CD14-positive monocyte (primary cell): ENCODE results near the gene RAB31. TPM values are rescaled to one million over a fixed set of nuclear protein-coding genes. Genes with fewer than 3 reads are reported as not detected.

Experiments
- DNase-seq, 3 donors: peaks; one replicate each; pipeline ENCODE4 v3.0.0-alpha.2; 2011 to 2022
- H2AFZ ChIP-seq: 2 replicates; pipeline ENCODE4 v1.6.0; 2012; ENCODE audit warnings: mild to moderate bottlenecking, low read depth, low read length, inconsistent platforms; ENCODE audit not compliant: insufficient read depth, poor library complexity, severe bottlenecking
- H3K27ac ChIP-seq, 2 donors: 1 replicate in 1 of 2; 2 replicates in 1 of 2; pipeline ENCODE4 v1.5.1; 2012 to 2013; ENCODE audit warnings: low read length in 2 of 2, control low read depth in 1 of 2, inconsistent platforms in 1 of 2, low read depth in 1 of 2, mild to moderate bottlenecking in 1 of 2
- H3K27me3 ChIP-seq, 2 donors: one replicate each; pipeline versions ENCODE4 v1.6.0 to v1.6.1; 2011 to 2013; ENCODE audit warnings: low read length in 2 of 2; ENCODE audit not compliant: control insufficient read depth in 2 of 2, insufficient read depth in 2 of 2
- H3K36me3 ChIP-seq, 2 donors: replicated peaks in 1 of 2; 1 replicate in 1 of 2; 2 replicates in 1 of 2; pipeline versions ENCODE4 v1.5.1 to v1.6.1; 2012 to 2013; ENCODE audit warnings: low read length in 2 of 2, control low read depth in 1 of 2, inconsistent platforms in 1 of 2, mild to moderate bottlenecking in 1 of 2; ENCODE audit not compliant: insufficient read depth in 2 of 2, control insufficient read depth in 1 of 2
- H3K4me1 ChIP-seq, 2 donors: 1 replicate in 1 of 2; 2 replicates in 1 of 2; pipeline versions ENCODE4 v1.5.1 to v1.6.1; 2012 to 2013; ENCODE audit warnings: low read length in 2 of 2, control low read depth in 1 of 2, inconsistent platforms in 1 of 2, mild to moderate bottlenecking in 1 of 2, moderate library complexity in 1 of 2; ENCODE audit not compliant: insufficient read depth in 2 of 2, control insufficient read depth in 1 of 2
- H3K4me2 ChIP-seq: replicated peaks from 2 replicates; pipeline ENCODE3; 2012; ENCODE audit warnings: low read length, moderate library complexity, mild to moderate bottlenecking; ENCODE audit not compliant: poor library complexity, severe bottlenecking; ENCODE audit errors: extremely low read depth
- H3K4me3 ChIP-seq, 3 experiments: fragments of 200-600 bp in 1 of 3; sonication (generic) in 1 of 3; replicated peaks in 1 of 3; 1 replicate in 2 of 3; 2 replicates in 1 of 3; pipeline ENCODE4 v1.5.1; 2011 to 2013; ENCODE audit warnings: low read length in 3 of 3, mild to moderate bottlenecking in 3 of 3, control low read depth in 2 of 3, low read depth in 2 of 3, inconsistent platforms in 1 of 3, moderate library complexity in 1 of 3
- H3K79me2 ChIP-seq: 2 replicates; pipeline ENCODE4 v1.6.0; 2012; ENCODE audit warnings: mild to moderate bottlenecking, control low read depth, inconsistent platforms, low read length, moderate library complexity; ENCODE audit not compliant: insufficient read depth
- H3K9ac ChIP-seq: 2 replicates; pipeline ENCODE4 v1.6.0; 2017; ENCODE audit warnings: low read length, mild to moderate bottlenecking; ENCODE audit not compliant: insufficient read depth, poor library complexity, severe bottlenecking
- H3K9me3 ChIP-seq, 2 donors: replicated peaks in 1 of 2; 1 replicate in 1 of 2; 2 replicates in 1 of 2; pipeline versions ENCODE4 v1.5.1 to v1.6.1; 2012 to 2013; ENCODE audit warnings: low read length in 2 of 2, control low read depth in 1 of 2; ENCODE audit not compliant: control insufficient read depth in 1 of 2, insufficient read depth in 1 of 2
- H4K20me1 ChIP-seq: 2 replicates; pipeline ENCODE4 v1.6.0; 2012; ENCODE audit warnings: mild to moderate bottlenecking, low read length, control low read depth, moderate library complexity; ENCODE audit not compliant: insufficient read depth
- H3K27ac Mint-ChIP-seq, 7 donors: one replicate each; pipeline ENCODE4 v1.8.0; 2020; ENCODE audit warnings: mild to moderate bottlenecking in 7 of 7, mixed read lengths in 7 of 7, moderate library complexity in 6 of 7, inconsistent platforms in 2 of 7
- H3K27me3 Mint-ChIP-seq, 3 donors: one replicate each; pipeline ENCODE4 v1.8.0; 2021 to 2022; ENCODE audit warnings: low read depth in 3 of 3, mild to moderate bottlenecking in 3 of 3, mixed read lengths in 3 of 3, moderate library complexity in 3 of 3, inconsistent platforms in 1 of 3
- H3K36me3 Mint-ChIP-seq, 2 donors: one replicate each; pipeline ENCODE4 v1.8.0; 2020; ENCODE audit warnings: mixed read lengths in 2 of 2, inconsistent platforms in 1 of 2, mild to moderate bottlenecking in 1 of 2
- H3K4me1 Mint-ChIP-seq: one replicate; pipeline ENCODE4 v1.8.0; 2020; ENCODE audit warnings: mild to moderate bottlenecking, mixed read lengths
- H3K4me3 Mint-ChIP-seq, 2 donors: one replicate each; pipeline ENCODE4 v1.8.0; 2020; ENCODE audit warnings: mild to moderate bottlenecking in 2 of 2, mixed read lengths in 2 of 2, moderate library complexity in 1 of 2
- H3K9me3 Mint-ChIP-seq, 7 donors: one replicate each; pipeline ENCODE4 v1.8.0; 2020 to 2022; ENCODE audit warnings: mixed read lengths in 7 of 7, mild to moderate bottlenecking in 6 of 7, moderate library complexity in 6 of 7, inconsistent platforms in 2 of 7
- WGBS: methylation state at CpG from one replicate; pipeline ENCODE4 v1.1.5; 2013; ENCODE audit warnings: missing lambda C conversion rate; ENCODE audit not compliant: insufficient coverage; 5-methylcytosine and 5-hydroxymethylcytosine counted together
- intact Hi-C, 2 donors: fragments of 100-400 bp; cut with micrococcal nuclease; formaldehyde crosslinking; loops; one replicate each; pipeline versions ENCODE4 v1.15.0 to v1.15.1; 2023
- polyA plus RNA-seq, 3 donors: library from polyadenylated mRNA; depleted of rRNA in 1 of 3; unstranded in 2 of 3; stranded (reverse) in 1 of 3; fragments of 300-500 nt in 2 of 3; fragments of >200 nt in 1 of 3; fragmentation: Illumina TruSeq in 2 of 3; gene quantifications; 1 replicate in 2 of 3; 2 replicates in 1 of 3; pipeline ENCODE4 v1.2.3, GENCODE V29; 2012 to 2021
- TF ChIP-seq, protein P1 (sequence below): fragments of 200-600 bp; IDR thresholded peaks from one replicate; pipeline ENCODE4 v1.8.0; 2022; ENCODE audit warnings: antibody characterized with exemption, mild to moderate bottlenecking

The RAB31 gene
- polyA plus RNA-seq, 3 donors = 106 to 367 (median 348) TPM

DNA sequence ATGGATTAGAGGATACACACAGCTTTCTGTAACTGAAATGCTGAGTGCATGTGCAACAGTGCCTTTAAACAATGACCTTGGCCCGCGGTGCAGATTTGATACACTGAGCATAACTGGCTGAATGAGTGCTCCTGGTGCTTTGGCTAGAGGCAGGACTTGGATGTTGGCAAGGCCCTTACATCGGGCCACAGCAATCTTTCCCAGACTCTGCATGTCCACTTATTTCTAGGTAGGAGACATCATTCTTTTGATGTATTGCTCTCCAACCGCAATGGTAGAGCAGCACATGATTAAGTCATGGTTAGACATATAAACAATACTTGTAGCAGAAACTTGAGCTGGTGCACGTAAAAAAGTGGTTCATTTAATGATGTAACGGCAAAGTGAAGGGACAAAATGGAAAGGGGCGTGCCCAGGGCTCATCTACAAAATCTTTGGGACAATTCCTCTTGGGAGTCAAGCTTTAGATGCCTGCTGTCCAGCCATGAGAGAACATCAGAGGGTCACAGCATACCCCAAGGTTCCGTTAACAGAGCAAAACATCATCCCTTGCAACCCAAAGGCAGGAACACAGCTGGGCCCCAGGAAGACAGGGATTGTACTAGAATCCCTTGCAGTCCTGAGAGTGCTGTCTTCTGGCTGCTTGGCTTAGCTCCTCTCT lies 43.4 kb downstream of the RAB31 start:
- peaks cover 84% of the 10 kb centered on the region for H3K4me1 Mint-ChIP-seq
- DNase-seq = no peak
- Histone ChIP-seq H4K20me1 (peaks cover 83% of the 10 kb centered on the region), H3K4me1 (peaks cover 77 to 82% of the 10 kb centered on the region in 2 donors), H2AFZ (no peak overlapping the region), H3K9me3 (no peaks in the 10 kb centered on the region), H3K36me3 (no peaks in the 10 kb centered on the region), H3K4me3 (no peak overlapping the region), H3K9ac (no peak overlapping the region), H3K27ac (peak overlapping the region; percentile 45 to 71), H3K79me2 (peaks cover 94% of the 10 kb centered on the region), H3K27me3 (no peaks in the 10 kb centered on the region), H3K4me2 (no peak overlapping the region)
- 93% methylated on average over 7 of the region's 8 CpGs for WGBS
- H3K9me3 Mint-ChIP-seq = peaks cover 0 to 2% (median 0%) of the 10 kb centered on the region in 7 donors
- intact Hi-C loops = loop anchor here in 1 of 2 donors (10.0 kb wide), 1 partner anchor 47 kb away; the partner anchor contains the start of gene RAB31
- H3K36me3 Mint-ChIP-seq = peaks cover 4 to 5% of the 10 kb centered on the region in 2 donors
- peaks cover 0 to 2% (median 0%) of the 10 kb centered on the region in 3 donors for H3K27me3 Mint-ChIP-seq
- TF ChIP-seq, protein P1, sequence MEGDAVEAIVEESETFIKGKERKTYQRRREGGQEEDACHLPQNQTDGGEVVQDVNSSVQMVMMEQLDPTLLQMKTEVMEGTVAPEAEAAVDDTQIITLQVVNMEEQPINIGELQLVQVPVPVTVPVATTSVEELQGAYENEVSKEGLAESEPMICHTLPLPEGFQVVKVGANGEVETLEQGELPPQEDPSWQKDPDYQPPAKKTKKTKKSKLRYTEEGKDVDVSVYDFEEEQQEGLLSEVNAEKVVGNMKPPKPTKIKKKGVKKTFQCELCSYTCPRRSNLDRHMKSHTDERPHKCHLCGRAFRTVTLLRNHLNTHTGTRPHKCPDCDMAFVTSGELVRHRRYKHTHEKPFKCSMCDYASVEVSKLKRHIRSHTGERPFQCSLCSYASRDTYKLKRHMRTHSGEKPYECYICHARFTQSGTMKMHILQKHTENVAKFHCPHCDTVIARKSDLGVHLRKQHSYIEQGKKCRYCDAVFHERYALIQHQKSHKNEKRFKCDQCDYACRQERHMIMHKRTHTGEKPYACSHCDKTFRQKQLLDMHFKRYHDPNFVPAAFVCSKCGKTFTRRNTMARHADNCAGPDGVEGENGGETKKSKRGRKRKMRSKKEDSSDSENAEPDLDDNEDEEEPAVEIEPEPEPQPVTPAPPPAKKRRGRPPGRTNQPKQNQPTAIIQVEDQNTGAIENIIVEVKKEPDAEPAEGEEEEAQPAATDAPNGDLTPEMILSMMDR = no peak
- H3K27ac Mint-ChIP-seq = peak overlapping the region; percentile 82 to 92 (median 85)
- H3K4me3 Mint-ChIP-seq = no peak overlapping the region

DNA sequence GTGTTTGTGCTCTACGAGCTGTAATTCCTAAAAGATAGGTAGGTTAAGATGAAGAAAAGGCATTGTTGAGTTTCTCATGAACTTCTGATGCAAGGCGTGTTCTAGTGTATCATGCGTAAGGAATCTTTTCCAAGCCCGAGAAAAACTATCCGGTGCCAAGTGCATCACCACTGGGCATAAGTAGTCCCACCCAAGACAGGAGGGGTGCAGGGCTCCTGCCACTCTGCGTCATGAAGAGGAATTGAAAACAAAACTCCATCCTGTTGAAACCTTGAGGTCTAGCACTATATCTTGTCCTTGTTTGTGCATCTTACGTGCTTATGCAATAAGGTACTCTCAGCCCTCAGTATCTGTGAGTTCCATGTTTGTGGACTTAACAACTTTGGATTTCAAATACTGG lies 45.7 kb downstream of the RAB31 start:
- Histone ChIP-seq H3K4me2 (peak overlapping the region; percentile 2), H3K9ac (no peak overlapping the region), H3K79me2 (peaks cover 97% of the 10 kb centered on the region), H2AFZ (no peak overlapping the region), H3K4me1 (peaks cover 95 to 100% of the 10 kb centered on the region in 2 donors), H3K27me3 (no peaks in the 10 kb centered on the region), H3K36me3 (no peaks in the 10 kb centered on the region), H3K27ac (peak overlapping the region in 1 of 2 donors; percentile 84), H3K4me3 (no peak overlapping the region), H3K9me3 (no peaks in the 10 kb centered on the region), H4K20me1 (peaks cover 99% of the 10 kb centered on the region)
- peaks cover 0 to 2% (median 0%) of the 10 kb centered on the region in 3 donors for H3K27me3 Mint-ChIP-seq
- DNase-seq = peak; percentile 56 to 83 (median 70)
- peak overlapping the region; percentile 77 to 92 (median 83) for H3K27ac Mint-ChIP-seq
- 33% methylated on average over 5 of the region's 7 CpGs for WGBS
- H3K36me3 Mint-ChIP-seq = peaks cover 12 to 18% of the 10 kb centered on the region in 2 donors
- TF ChIP-seq, protein P1 = no peak
- peaks cover 94% of the 10 kb centered on the region for H3K4me1 Mint-ChIP-seq
- H3K4me3 Mint-ChIP-seq = no peak overlapping the region
- H3K9me3 Mint-ChIP-seq = peaks cover 0 to 2% (median 0%) of the 10 kb centered on the region in 7 donors
- intact Hi-C loops = loop anchor here in 1 of 2 donors (10.0 kb wide), 1 partner anchor 49 kb away; the partner anchor contains the start of gene RAB31
